HK-2 (cell line): ENCODE results near the gene PDXDC1.
A peak's percentile ranks its signal among the peaks of the same experiment; 100 is the strongest.
"Not testable (repeated sequence)": the region's sequence is repeated elsewhere in the genome, so short reads cannot be mapped to it uniquely, and the experiment has no call there.

Source experiments
- DNase-seq: peaks from one replicate; pipeline ENCODE4 v3.0.0-alpha.2; 2018; ENCODE audit not compliant: unreplicated experiment

The PDXDC1 gene, protein sequence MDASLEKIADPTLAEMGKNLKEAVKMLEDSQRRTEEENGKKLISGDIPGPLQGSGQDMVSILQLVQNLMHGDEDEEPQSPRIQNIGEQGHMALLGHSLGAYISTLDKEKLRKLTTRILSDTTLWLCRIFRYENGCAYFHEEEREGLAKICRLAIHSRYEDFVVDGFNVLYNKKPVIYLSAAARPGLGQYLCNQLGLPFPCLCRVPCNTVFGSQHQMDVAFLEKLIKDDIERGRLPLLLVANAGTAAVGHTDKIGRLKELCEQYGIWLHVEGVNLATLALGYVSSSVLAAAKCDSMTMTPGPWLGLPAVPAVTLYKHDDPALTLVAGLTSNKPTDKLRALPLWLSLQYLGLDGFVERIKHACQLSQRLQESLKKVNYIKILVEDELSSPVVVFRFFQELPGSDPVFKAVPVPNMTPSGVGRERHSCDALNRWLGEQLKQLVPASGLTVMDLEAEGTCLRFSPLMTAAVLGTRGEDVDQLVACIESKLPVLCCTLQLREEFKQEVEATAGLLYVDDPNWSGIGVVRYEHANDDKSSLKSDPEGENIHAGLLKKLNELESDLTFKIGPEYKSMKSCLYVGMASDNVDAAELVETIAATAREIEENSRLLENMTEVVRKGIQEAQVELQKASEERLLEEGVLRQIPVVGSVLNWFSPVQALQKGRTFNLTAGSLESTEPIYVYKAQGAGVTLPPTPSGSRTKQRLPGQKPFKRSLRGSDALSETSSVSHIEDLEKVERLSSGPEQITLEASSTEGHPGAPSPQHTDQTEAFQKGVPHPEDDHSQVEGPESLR

GRCh38 chr16:14974656-14975417 is at the start of gene PDXDC1:
Gene PDXDC1, plus strand, starts transcription at chr16:14975026. Its CDS starts 174 bp downstream, at chr16:14975200.
- peak; percentile 94 for DNase-seq

DNA sequence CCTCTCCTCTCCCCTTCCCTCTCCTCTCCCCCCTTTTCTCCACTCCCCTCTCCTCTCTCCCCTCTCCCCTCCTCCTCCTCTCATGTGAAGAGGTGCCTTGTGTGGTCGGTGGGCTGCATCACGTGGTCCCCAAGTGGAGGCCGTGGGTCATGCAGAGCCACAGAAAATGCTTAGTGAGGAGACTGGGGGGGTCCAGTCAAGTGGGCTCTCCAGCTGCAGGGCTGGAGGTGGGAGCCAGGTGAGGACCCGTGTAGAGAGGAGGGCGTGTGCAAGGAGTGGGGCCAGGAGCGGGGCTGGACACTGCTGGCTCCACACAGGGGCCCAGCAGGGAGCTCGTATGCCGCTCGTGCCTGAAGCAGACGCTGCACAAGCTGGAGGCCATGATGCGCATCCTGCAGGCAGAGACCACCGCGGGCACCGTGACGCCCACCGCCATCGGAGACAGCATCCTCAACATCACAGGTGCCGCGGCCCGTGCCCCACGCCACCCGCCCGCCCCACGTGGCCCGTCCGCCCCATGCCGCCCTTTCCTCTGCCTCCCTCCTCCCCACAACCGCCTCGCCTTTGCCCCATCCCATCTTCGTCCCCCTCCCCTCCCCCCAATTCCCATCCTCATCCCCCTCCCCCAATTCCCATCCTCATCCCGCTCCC is 46.6 kb upstream of the PDXDC1 start:
- DNase-seq = peak; percentile 0

- not testable (repeated sequence) for DNase-seq
These were observed 45.6 kb upstream of the PDXDC1 start for GRCh38 chr16:14929176-14929575.

GRCh38 chr16:14930246-14930645 is 44.6 kb upstream of the PDXDC1 start:
- DNase-seq = not testable (repeated sequence)

DNA sequence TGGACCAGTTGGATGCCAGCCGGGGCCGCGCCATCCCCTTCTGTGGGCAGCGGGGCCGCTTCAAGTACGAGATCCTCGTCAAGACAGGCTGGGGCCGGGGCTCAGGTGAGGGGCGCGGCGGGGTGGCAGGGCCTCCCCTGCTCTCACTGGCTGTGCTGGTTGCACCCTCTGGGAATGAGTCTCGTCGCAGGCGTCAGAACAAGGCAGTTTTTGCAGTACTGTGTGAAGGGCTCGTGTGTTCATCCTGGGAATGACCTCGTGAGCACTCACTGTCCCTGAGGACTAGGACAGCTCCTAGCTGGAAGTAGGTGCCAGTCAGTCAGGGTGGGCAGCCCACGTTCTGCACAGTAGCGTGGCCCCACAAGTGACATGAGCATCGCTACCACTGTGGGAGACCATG is 43.9 kb upstream of the PDXDC1 start:
- not testable (repeated sequence) for DNase-seq

- DNase-seq = not testable (repeated sequence)
These were observed 42.0 kb upstream of the PDXDC1 start for GRCh38 chr16:14932581-14933375.

- not testable (repeated sequence) for DNase-seq
These were observed 37.7 kb upstream of the PDXDC1 start, which contains the start of gene NPIPA1 for GRCh38 chr16:14937143-14937542. Gene NPIPA1, plus strand, starts transcription at chr16:14937443. Its CDS starts 0 bp downstream, at chr16:14937443.

- not testable (repeated sequence) for DNase-seq
These were observed 36.8 kb upstream of the PDXDC1 start for GRCh38 chr16:14937994-14938393.

DNA sequence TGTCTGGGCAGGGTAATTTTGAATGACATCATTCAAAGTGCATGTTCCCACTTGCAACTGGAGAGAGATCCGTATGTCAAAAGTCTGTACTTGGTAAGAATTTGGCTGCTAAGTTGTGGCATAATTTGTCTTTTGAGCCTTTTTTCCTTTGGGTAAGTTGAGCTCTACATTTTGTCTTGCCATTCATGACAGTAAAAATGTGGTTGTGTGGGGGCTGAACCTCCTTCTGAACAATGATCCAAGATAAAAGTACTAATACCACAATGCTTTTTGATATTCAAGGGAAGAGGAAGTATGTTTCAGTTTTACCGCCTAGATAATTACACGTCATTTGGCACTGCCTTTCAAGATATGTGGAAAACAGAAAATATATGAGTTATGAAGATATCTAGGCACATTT is 32.1 kb upstream of the PDXDC1 start:
- DNase-seq = not testable (repeated sequence)

DNA sequence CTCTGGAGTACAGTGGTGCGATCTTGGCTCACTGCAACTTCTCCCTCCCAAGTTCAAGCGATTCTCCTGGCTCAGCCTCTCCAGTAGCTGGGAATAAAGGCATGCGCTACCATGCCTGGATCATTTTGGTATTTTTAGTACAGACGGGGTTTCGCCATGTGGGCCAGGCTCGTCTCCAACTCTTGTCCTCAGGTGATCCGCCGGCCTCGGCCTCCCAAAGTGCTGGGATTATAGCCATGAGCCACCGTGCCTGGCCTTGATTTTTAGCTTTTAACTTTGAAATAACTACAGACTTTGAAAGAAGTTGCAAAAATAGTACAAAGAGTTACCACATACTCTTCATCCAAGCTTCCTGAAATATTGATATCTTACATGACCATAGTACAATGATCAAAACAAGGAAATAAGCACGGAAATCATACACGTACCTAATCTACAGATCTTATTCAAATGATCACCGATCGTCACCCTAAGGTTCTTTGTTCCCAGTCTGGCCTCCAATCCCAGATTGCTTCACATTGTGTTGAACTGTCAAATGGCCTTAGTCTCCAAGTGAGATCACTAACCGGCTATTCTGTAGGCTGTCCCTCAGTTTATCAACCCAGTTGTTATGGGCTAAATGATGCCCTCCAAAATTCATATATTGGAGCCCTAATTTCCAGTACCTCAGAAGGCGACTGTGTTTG is 19.1 kb upstream of the PDXDC1 start:
- DNase-seq = no peak

DNA sequence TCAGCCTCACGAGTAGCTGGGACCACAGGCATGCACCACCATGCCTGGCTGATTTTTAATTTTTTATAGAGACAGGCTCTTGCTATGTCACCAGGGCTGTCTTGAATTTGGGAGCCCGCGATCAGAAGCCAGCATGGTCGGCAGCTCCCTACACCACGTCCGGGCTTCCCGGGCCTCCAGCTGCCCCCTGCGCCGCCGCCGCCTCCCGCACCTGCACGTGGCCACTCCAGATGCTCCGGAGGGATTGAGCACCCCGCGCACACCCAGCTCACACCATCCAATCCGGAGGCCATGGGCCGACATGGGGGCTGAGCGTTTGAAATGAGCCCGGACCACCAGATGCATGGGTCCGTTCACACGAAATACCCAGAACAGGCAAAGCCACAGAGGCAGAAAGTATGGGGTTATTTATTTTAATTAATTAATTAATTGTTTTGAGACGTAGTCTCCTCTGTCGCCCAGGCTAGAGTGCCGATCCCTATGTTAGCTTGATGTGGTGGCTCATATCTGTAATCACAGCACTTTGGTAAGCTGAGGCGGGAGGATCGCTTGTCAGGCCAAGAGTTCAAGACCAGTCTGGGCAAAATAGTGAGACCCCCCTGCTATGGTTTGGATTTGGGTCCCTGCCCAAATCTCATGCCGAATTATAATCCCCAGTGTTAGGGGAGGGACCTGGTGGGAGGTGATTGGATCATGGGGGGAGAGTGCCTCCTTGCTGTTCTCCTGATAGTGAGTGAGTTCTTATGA is 17.1 kb upstream of the PDXDC1 start:
- DNase-seq = no peak

GRCh38 chr16:14958323-14958600 is 16.6 kb upstream of the PDXDC1 start:
- no peak for DNase-seq

DNA sequence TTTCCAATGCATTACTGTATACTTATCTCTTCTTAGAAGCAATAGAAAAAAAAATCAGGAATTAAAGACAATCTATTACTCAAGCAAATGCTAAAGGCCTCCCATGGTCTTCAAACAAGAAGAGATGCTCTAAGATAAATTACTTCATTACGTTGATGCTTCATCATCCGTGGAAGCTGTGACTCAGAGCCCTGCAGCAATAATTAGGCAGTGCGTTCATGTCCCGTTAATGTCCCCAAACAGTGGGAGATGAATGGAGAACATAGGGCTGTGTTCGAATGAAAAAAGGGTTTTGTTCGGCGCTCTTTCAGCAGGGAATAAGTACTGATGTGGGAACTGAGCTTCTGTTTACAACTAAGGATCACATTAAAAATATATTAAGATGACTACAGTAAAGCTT is 15.9 kb upstream of the PDXDC1 start:
- no peak for DNase-seq

DNA sequence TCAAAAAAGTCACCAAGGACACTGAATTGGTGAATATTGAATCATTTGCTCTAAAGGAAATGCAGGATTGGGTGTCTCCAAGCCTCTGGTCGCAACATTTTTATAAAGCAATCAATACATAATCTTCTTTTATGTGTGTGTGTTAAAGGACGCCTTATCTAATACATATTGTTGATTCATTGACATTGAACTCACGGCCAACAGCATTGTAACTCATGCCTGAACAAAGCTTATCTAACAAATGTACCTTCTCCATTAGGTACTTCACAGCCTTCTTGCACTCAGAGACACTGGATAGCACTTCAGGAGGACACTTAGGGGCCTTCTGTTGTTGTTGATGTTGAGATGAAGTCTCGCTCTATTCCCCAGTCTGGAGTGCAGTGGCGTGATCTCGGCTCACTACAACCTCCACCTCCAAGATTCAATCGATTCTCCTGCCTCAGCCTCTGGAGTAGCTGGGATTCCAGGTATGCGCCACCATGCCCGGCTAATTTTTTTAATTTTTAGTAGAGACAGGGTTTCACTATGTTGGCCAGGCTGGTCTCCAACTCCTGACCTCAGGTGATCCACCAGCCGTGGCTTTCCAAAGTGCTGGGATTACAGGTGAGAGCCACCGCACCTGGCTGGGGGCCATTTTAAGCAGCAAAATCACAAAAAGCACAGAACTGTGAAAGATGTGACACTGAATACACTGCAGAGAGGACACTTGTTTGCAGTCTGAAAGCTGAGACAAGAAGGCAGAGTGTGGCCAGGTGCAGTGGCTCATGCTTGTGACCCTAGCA is 13.2 kb upstream of the PDXDC1 start:
- DNase-seq = no peak

DNA sequence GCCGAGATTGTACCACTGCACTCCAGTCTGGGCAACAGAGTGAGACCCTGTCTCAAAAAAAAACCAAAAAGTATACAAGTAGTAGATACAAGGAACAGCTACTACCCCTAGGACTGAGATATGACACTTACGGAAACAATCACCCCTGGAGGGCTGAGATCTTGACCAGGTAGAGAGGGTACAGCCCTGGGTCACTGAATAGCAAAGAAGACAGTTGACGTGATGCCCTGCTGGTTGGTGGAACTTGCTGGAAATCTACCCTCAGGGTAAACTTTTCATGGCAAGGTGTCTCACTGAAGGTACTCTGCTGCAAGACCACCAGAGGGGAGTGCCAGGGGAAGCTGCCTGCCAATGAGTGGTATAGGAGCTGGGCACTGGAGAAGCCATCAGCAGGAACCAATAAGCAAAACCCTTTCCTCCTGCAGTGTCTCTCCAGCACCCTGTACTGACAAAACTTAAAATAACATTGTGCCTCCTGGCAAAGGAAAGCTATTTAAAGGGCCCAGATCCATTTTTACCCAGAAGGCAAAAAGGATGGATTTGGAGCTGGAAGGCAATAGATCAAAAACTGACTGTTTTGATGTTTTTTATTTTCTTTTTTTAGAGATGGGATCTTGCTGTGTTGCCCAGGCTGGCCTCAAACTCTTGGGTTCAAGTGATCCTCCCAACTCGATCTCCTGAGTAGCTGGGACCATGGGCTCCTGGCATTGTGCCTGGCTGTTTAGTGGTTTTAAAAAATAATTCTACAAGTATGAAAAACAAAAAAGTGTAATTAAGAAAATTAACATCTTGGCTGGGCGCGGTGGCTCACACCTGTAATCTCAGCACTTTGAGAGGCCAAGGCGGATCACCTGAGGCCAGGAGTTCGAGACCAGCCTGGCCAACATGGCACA is 11.3 kb upstream of the PDXDC1 start:
- no peak for DNase-seq

DNA sequence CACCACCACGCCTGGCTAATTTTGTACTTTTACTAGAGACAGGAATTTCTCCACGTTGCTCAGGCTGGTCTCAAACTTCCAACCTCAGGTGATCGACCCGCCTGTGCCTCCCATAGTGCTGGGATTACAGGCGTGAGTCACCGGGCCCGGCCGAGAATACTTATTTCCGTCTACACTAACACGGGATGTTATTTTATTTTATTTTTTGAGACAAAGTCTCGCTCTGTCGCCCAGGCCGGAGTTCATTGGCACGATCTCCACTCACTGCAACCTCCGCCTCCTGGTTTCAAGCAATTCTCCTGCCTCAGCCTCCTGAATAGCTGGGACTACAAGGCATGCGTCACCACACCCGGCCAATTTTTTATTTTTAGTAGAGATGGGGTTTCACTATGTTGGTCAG is 9.5 kb upstream of the PDXDC1 start:
- no peak for DNase-seq

DNA sequence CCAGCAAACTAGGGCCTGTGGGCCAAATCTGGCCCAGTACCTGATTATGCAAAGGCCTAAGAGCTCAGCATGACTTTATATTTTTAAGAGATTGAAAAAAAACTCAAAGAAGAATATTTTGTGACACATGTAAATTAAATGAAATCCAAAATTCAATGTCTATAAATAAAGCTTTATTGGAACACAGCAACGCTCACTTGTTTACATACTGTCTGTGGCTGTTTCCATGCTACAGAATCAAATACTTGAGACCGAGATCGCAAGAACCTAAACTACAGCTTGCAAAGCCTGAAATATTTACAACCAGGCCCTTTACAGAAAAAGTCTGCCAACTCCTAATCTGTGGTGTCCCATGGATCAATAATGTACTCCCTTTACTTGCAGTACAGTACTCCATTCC is 5.0 kb upstream of the PDXDC1 start:
- not testable (repeated sequence) for DNase-seq
